Inferior parietal cortex (tissue), 1 donor: ENCODE results near the gene PIGQ.

Experiments used
- DNase-seq: peaks from one replicate; pipeline ENCODE4 v3.0.0-alpha.2; 2016; ENCODE audit errors: extremely low spot score

The PIGQ gene

GRCh38 chr16:555528-556473 lies 14.0 kb upstream of the PIGQ start:
- no peak for DNase-seq

- no peak for DNase-seq
Measured at GRCh38 chr16:556474-557173, 13.1 kb upstream of the PIGQ start.

GRCh38 chr16:557463-558297 lies 12.1 kb upstream of the PIGQ start:
- no peak for DNase-seq

- DNase-seq: no peak
Measured at GRCh38 chr16:558298-559020, 11.3 kb upstream of the PIGQ start.

- no peak for DNase-seq
Measured at GRCh38 chr16:559021-559380, 10.8 kb upstream of the PIGQ start.

- no peak for DNase-seq
Measured at GRCh38 chr16:559411-560203, 10.2 kb upstream of the PIGQ start.

- no peak for DNase-seq
Measured at GRCh38 chr16:560204-560700, 9.5 kb upstream of the PIGQ start, which contains the start of gene PRR35. Gene PRR35, plus strand, starts transcription at chr16:560394. Its CDS starts 2,901 bp downstream, at chr16:563295.

GRCh38 chr16:560701-561412 lies 8.9 kb upstream of the PIGQ start:
- no peak for DNase-seq

GRCh38 chr16:561413-561794 lies 8.4 kb upstream of the PIGQ start:
- DNase-seq: no peak

GRCh38 chr16:561957-562938 lies 7.5 kb upstream of the PIGQ start:
- DNase-seq: no peak

GRCh38 chr16:563072-563644 lies 6.6 kb upstream of the PIGQ start:
- DNase-seq: no peak

- DNase-seq: no peak
Measured at GRCh38 chr16:564690-565418, 4.9 kb upstream of the PIGQ start.

GRCh38 chr16:565419-566330 lies 4.1 kb upstream of the PIGQ start:
- DNase-seq: no peak

GRCh38 chr16:566475-567372 lies 3.0 kb upstream of the PIGQ start, which contains the start of gene NHLRC4:
Gene NHLRC4, plus strand, starts transcription at chr16:567005. Its CDS starts 1,043 bp downstream, at chr16:568048.
- no peak for DNase-seq
